GM19455 (cell line): ENCODE data around the gene ODC1.
"Not testable (repeated sequence)": the region's sequence is repeated elsewhere in the genome, so short reads cannot be mapped to it uniquely, and the experiment has no call there.

ENCODE experiments used
- ATAC-seq: cut with Tn5 transposase; IDR thresholded peaks from one replicate; pipeline ENCODE4 v1.9.1; 2021; ENCODE audit not compliant: unreplicated experiment

ODC1 gene

GRCh38 chr2:10478916-10479315 lies 30.8 kb upstream of the ODC1 start:
- ATAC-seq, result no peak

- ATAC-seq, result no peak
Measured at GRCh38 chr2:10478298-10478625, 30.1 kb upstream of the ODC1 start.

GRCh38 chr2:10477443-10478297 lies 29.5 kb upstream of the ODC1 start:
- no peak for ATAC-seq

GRCh38 chr2:10476723-10477442 lies 28.8 kb upstream of the ODC1 start:
- no peak for ATAC-seq

- ATAC-seq, result no peak
Measured at GRCh38 chr2:10475811-10476660, 27.9 kb upstream of the ODC1 start.

GRCh38 chr2:10475221-10475722 lies 27.1 kb upstream of the ODC1 start:
- ATAC-seq, result no peak

- ATAC-seq, result no peak
Measured at GRCh38 chr2:10473121-10473756, 25.1 kb upstream of the ODC1 start.

GRCh38 chr2:10471955-10472354 lies 23.8 kb upstream of the ODC1 start:
- ATAC-seq, result no peak

GRCh38 chr2:10471046-10471571 lies 23.0 kb upstream of the ODC1 start:
- no peak for ATAC-seq

- ATAC-seq, result no peak
Measured at GRCh38 chr2:10469955-10470608, 22.0 kb upstream of the ODC1 start.

GRCh38 chr2:10469301-10469700 lies 21.2 kb upstream of the ODC1 start:
- no peak for ATAC-seq

- no peak for ATAC-seq
Measured at GRCh38 chr2:10467401-10467800, 19.3 kb upstream of the ODC1 start.

GRCh38 chr2:10466801-10467200 lies 18.7 kb upstream of the ODC1 start:
- no peak for ATAC-seq

GRCh38 chr2:10465910-10466309 lies 17.8 kb upstream of the ODC1 start:
- no peak for ATAC-seq

GRCh38 chr2:10462178-10463083 lies 14.3 kb upstream of the ODC1 start:
- ATAC-seq, result no peak

GRCh38 chr2:10460366-10460796 lies 12.3 kb upstream of the ODC1 start:
- ATAC-seq, result no peak

- no peak for ATAC-seq
Measured at GRCh38 chr2:10457846-10458598, 9.9 kb upstream of the ODC1 start.

- ATAC-seq, result not testable (repeated sequence)
Measured at GRCh38 chr2:10457195-10457594, 9.1 kb upstream of the ODC1 start.
